A549 (cell line): ENCODE data around the gene HYPK. TPM values are rescaled to one million over a fixed set of nuclear protein-coding genes. Genes with fewer than 3 reads are reported as not detected.
A peak's percentile ranks its signal among the peaks of the same experiment; 100 is the strongest.

Experiments used
- ATAC-seq, 2 experiments: fragments of 200-7000 bp in 1 of 2; fragments of >200 bp in 1 of 2; cut with Nextera tagmentation in 1 of 2; cut with Tn5 transposase in 1 of 2; 3 replicates each; pipeline versions ENCODE4 v1.8.0 to v1.9.1; 2018 to 2020; ENCODE audit warnings: mild to moderate bottlenecking in 1 of 2, moderate library complexity in 1 of 2
- CTCF ChIA-PET: fragments of 300-600 bp; sonication (Branson Sonifier 250); formaldehyde crosslinking; extraction: SDS; loops from one replicate; lab custom pipeline; 2021; ENCODE audit warnings: antibody characterized with exemption, inconsistent platforms; lab: Yijun Ruan, JAX
- POLR2A ChIA-PET: fragments of 350-600 bp; formaldehyde crosslinking; extraction: SDS; loops from one replicate; lab custom pipeline; 2021; ENCODE audit warnings: antibody characterized with exemption, inconsistent platforms; lab: Yijun Ruan, JAX
- DNase-seq, 2 experiments: peaks; one replicate each; pipeline versions ENCODE4 v3.0.0 to v3.0.0-alpha.2; 2011 to 2016; ENCODE audit warnings: low read depth in 1 of 2, low spot score in 1 of 2
- FAIRE-seq: peaks from 2 replicates; lab custom pipeline; 2011; peaks lifted over from hg19 to GRCh38; lab: Jason Lieb, UNC
- H3K27ac ChIP-seq, 2 experiments: fragments of >200 bp; sonication (Bioruptor Twin); formaldehyde crosslinking; 3 replicates each; pipeline ENCODE4 v1.5.1; 2016 to 2017
- H3K4me1 ChIP-seq: fragments of >200 bp; sonication (Bioruptor Twin); formaldehyde crosslinking; 3 replicates; pipeline ENCODE4 v1.6.1; 2016
- H3K4me2 ChIP-seq: fragments of >200 bp; sonication (Bioruptor Twin); formaldehyde crosslinking; 3 replicates; pipeline ENCODE4 v1.6.1; 2016
- H3K4me3 ChIP-seq: fragments of >200 bp; sonication (Bioruptor Twin); formaldehyde crosslinking; 3 replicates; pipeline ENCODE4 v1.5.1; 2016
- H3K9me3 ChIP-seq: fragments of >200 bp; sonication (Bioruptor Twin); formaldehyde crosslinking; 3 replicates; pipeline ENCODE4 v1.6.1; 2016
- BCL3 ChIP-seq: fragments of >200 bp; sonication (Bioruptor Twin); formaldehyde crosslinking; IDR thresholded peaks from 3 replicates; pipeline ENCODE4 v1.6.1; 2016
- BHLHE40 ChIP-seq: IDR thresholded peaks from 2 replicates; pipeline ENCODE4 v1.6.1; 2012; ENCODE audit warnings: low read depth, low read length, inconsistent platforms
- CBX2 ChIP-seq: fragments of 200-600 bp; sonication (generic); IDR thresholded peaks from 2 replicates; pipeline ENCODE4 v1.6.1; 2016; ENCODE audit warnings: low read depth, mild to moderate bottlenecking, borderline replicate concordance
- CHD2 ChIP-seq: fragments of 150-350 bp; IDR thresholded peaks from 2 replicates; pipeline ENCODE4 v1.6.1; 2014; ENCODE audit warnings: low read length; ENCODE audit not compliant: partially characterized antibody
- E2F6 ChIP-seq: IDR thresholded peaks from 2 replicates; pipeline ENCODE4 v1.6.1; 2012; ENCODE audit warnings: low read depth, borderline replicate concordance
- EHMT2 ChIP-seq: fragments of 200-600 bp; sonication (generic); IDR thresholded peaks from 2 replicates; pipeline ENCODE4 v1.6.1; 2016; ENCODE audit warnings: antibody characterized with exemption, low read depth, mild to moderate bottlenecking, moderate library complexity
- FOSB ChIP-seq: fragments of 250-450 bp; sonication (Bioruptor Pico); IDR thresholded peaks from 2 replicates; pipeline ENCODE4 v1.5.0; 2020; ENCODE audit warnings: mild to moderate bottlenecking, moderate library complexity
- FOSL2 ChIP-seq, 2 experiments: fragments of 450-650 bp in 1 of 2; fragments of >200 bp in 1 of 2; sonication (Bioruptor Twin) in 1 of 2; formaldehyde crosslinking; IDR thresholded peaks; 2 replicates each; pipeline versions ENCODE4 v1.5.0 to v1.6.1; 2016 to 2020; ENCODE audit warnings: mild to moderate bottlenecking in 1 of 2, moderate library complexity in 1 of 2
- HEYL ChIP-seq: fragments of 250-450 bp; sonication (Bioruptor Pico); IDR thresholded peaks from 2 replicates; pipeline ENCODE4 v1.8.0; 2021; ENCODE audit warnings: mild to moderate bottlenecking, moderate library complexity
- HOXA7 ChIP-seq: fragments of 250-450 bp; sonication (Bioruptor Pico); IDR thresholded peaks from 2 replicates; pipeline ENCODE4 v1.5.0; 2020; ENCODE audit warnings: mild to moderate bottlenecking, moderate library complexity
- HOXB5 ChIP-seq: fragments of 250-450 bp; sonication (Bioruptor Pico); IDR thresholded peaks from 2 replicates; pipeline ENCODE4 v1.5.0; 2020; ENCODE audit warnings: mild to moderate bottlenecking, moderate library complexity
- JUN ChIP-seq, 2 experiments: fragments of >200 bp; sonication (Bioruptor Twin); formaldehyde crosslinking; IDR thresholded peaks; 2 replicates in 1 of 2; 3 replicates in 1 of 2; pipeline ENCODE4 v1.6.1; 2016 to 2017
- JUNB ChIP-seq: fragments of >200 bp; sonication (Bioruptor Twin); formaldehyde crosslinking; IDR thresholded peaks from 2 replicates; pipeline ENCODE4 v1.6.1; 2016
- KDM1A ChIP-seq: fragments of 200-600 bp; sonication (generic); IDR thresholded peaks from 2 replicates; pipeline ENCODE4 v1.6.1; 2016; ENCODE audit warnings: low read depth, mild to moderate bottlenecking
- KDM5A ChIP-seq: fragments of 200-600 bp; sonication (generic); IDR thresholded peaks from 2 replicates; pipeline ENCODE4 v1.6.1; 2016; ENCODE audit warnings: antibody characterized with exemption, mild to moderate bottlenecking
- MYC ChIP-seq: IDR thresholded peaks from 2 replicates; pipeline ENCODE4 v1.6.1; 2012; ENCODE audit warnings: mild to moderate bottlenecking, inconsistent platforms, low read length, improper control_type of control experiment, borderline replicate concordance
- NPAS2 ChIP-seq: fragments of 250-450 bp; sonication (Bioruptor Pico); IDR thresholded peaks from 2 replicates; pipeline ENCODE4 v1.8.0; 2022; ENCODE audit warnings: mild to moderate bottlenecking, moderate library complexity, borderline replicate concordance
- NR3C1 ChIP-seq: fragments of >200 bp; sonication (Bioruptor Twin); formaldehyde crosslinking; IDR thresholded peaks from 3 replicates; pipeline ENCODE4 v1.6.1; 2017
- POLR2A ChIP-seq: IDR thresholded peaks from 2 replicates; pipeline ENCODE4 v1.6.1; 2012; ENCODE audit warnings: mild to moderate bottlenecking, low read length
- POLR2AphosphoS2 ChIP-seq: conservative IDR thresholded peaks from 2 replicates; pipeline ENCODE4 v1.6.1; 2012; ENCODE audit warnings: low read length, improper control_type of control experiment, inconsistent platforms
- RFX5 ChIP-seq: fragments of 450-650 bp; IDR thresholded peaks from 2 replicates; pipeline ENCODE4 v1.7.1; 2014; ENCODE audit warnings: antibody characterized with exemption, mild to moderate bottlenecking, moderate library complexity
- TFCP2L1 ChIP-seq: fragments of 250-450 bp; sonication (Bioruptor Pico); IDR thresholded peaks from 2 replicates; pipeline ENCODE4 v1.5.0; 2021; ENCODE audit warnings: mild to moderate bottlenecking
- TP53 ChIP-seq: fragments of 250-450 bp; sonication (Bioruptor Pico); IDR thresholded peaks from 2 replicates; pipeline ENCODE4 v1.5.0; 2021; ENCODE audit warnings: mild to moderate bottlenecking, moderate library complexity
- ZC3H11A ChIP-seq: fragments of 450-650 bp; IDR thresholded peaks from 2 replicates; pipeline ENCODE4 v1.6.1; 2014; ENCODE audit warnings: antibody characterized with exemption, mild to moderate bottlenecking
- WGBS: methylation state at CpG from one replicate; pipeline ENCODE4 v1.1.6; 2017; ENCODE audit errors: missing lambda C conversion rate; 5-methylcytosine and 5-hydroxymethylcytosine counted together
- polyA plus RNA-seq, 4 experiments: library from polyadenylated mRNA; depleted of rRNA in 3 of 4; stranded (reverse); fragments of >200 nt; fragmentation: RNase III in 1 of 4; extraction: RNeasy Plus Mini Kit Qiagen cat#74134 plus additional on column Dnase treatment in 1 of 4; gene quantifications; 2 replicates in 3 of 4; 3 replicates in 1 of 4; pipeline ENCODE4 v1.2.3, GENCODE V29; 2011 to 2017
- TF ChIP-seq, protein P1 (sequence below): IDR thresholded peaks from 2 replicates; pipeline ENCODE4 v1.6.1; 2012
- TF ChIP-seq, protein P2 (sequence below): fragments of 450-650 bp; IDR thresholded peaks from 2 replicates; pipeline ENCODE4 v1.6.1; 2014; ENCODE audit warnings: antibody characterized with exemption
- TF ChIP-seq, protein P3 (sequence below): fragments of 200-600 bp; sonication (generic); IDR thresholded peaks from 2 replicates; pipeline ENCODE4 v1.6.1; 2016; ENCODE audit warnings: antibody characterized with exemption, mild to moderate bottlenecking, moderate library complexity
- TF ChIP-seq, protein P4 (sequence below): fragments of >200 bp; sonication (Bioruptor Twin); formaldehyde crosslinking; IDR thresholded peaks from 3 replicates; pipeline ENCODE4 v1.5.1; 2016

The HYPK gene
- polyA plus RNA-seq, 2 of the 4 experiments (the other 2 are of a cell fraction) = 21.0 to 66.5 TPM

GRCh38 chr15:43789409-43789808, 11.0 kb upstream of the HYPK start:
- no peak overlapping the region for H3K4me2 ChIP-seq
- ATAC-seq = no peak
- CTCF ChIA-PET = interaction anchor here (6.5 kb wide), 1 partner anchor 11 kb away, joined by 47 read pairs; the partner anchor contains the start of gene ELL3
- no peak overlapping the region for H3K4me3 ChIP-seq
- peaks cover 14% of the 10 kb centered on the region; the same call in 2 of the 3 replicates for H3K4me1 ChIP-seq
- POLR2A ChIA-PET = no interaction called here
- TF ChIP-seq TFCP2L1 (CRISPR knock-in tag) (no peak), POLR2A (no peak), E2F6 (no peak), JUN (IDR thresholded peaks at IDR 0.05) (no peak), CBX2 (no peak), BHLHE40 (no peak), JUNB (no peak), NPAS2 (CRISPR knock-in tag) (no peak), POLR2AphosphoS2 (no peak), TP53 (CRISPR knock-in tag) (no peak)
- TF ChIP-seq, protein P1, sequence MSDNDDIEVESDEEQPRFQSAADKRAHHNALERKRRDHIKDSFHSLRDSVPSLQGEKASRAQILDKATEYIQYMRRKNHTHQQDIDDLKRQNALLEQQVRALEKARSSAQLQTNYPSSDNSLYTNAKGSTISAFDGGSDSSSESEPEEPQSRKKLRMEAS = no peak
- DNase-seq = no peak
- WGBS = 91% methylated on average over 3 of the region's 3 CpGs
- no peak for FAIRE-seq
- no peaks in the 10 kb centered on the region for H3K9me3 ChIP-seq
- no peak overlapping the region for H3K27ac ChIP-seq

DNA sequence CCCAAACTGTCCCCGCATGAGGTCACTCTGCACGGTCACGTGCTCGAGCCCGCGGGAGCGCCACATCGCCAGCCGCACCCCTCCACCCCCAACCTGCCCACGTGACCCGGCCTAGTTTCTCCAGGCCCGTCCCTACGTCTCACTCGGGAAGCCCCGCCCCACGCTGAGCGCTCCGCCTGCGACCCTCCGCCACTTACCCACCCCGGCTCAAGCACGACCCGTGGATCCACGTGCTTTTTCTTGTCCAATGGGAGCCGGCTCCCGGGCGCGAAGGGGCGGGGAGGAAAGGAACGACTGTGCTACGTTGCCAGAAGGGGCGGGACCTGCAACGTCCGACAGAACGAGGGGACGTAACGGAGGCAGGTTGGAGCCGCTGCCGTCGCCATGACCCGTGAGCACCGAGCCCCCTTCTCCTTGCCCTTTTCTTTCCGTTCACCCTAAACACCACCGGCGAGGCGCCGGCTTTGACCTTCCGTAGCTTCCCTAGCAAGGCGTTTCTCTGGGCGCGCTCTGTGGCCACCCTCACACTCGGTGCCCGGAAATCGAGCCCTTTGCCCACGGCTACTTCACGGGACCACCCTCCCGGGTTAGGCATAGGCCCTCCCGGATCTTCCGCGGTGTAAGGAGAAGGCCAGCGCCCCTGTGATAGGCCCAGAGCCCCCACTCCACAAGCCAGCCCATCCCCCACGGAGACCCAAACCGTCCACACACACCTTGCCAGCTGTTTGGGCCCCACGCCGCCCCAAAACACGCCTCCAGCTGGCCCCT, 8.2 kb upstream of the HYPK start, which contains the start of gene SERF2:
Gene SERF2 (plus strand): TSS at position 328 of the 768 bp plus-strand sequence. CDS start 57 bp downstream, at position 385.
- 0% methylated on average over 7 of the region's 66 CpGs for WGBS
- DNase-seq (peak; percentile 97 to 99), FAIRE-seq (no peak), ATAC-seq (peak; percentile 91 to 95)
- H3K4me3 ChIP-seq = peak within 1 kb of the TSS; percentile 100
- H3K27ac ChIP-seq = peak within 1 kb of the TSS; percentile 97 to 100
- peaks cover 16% of the 10 kb centered on the region; the same call in 2 of the 3 replicates for H3K4me1 ChIP-seq
- no peaks in the 10 kb centered on the region for H3K9me3 ChIP-seq
- ChIA-PET CTCF (interaction anchor here (0.8 to 6.5 kb wide), 3 partner anchors 14 to 30 kb away, joined by 3 to 47 read pairs (median 5); partner anchors contain the start of gene ELL3), POLR2A (interaction anchor here (0.7 to 0.8 kb wide), 2 partner anchors 8 to 15 kb away, joined by 3 read pairs; partner anchors contain the start of genes ELL3, HYPK and SERINC4)
- H3K4me2 ChIP-seq = peak within 1 kb of the TSS; percentile 88
- TF ChIP-seq RFX5 = no peak
- no peak for TF ChIP-seq HEYL (CRISPR knock-in tag)
- TF ChIP-seq, protein P2, sequence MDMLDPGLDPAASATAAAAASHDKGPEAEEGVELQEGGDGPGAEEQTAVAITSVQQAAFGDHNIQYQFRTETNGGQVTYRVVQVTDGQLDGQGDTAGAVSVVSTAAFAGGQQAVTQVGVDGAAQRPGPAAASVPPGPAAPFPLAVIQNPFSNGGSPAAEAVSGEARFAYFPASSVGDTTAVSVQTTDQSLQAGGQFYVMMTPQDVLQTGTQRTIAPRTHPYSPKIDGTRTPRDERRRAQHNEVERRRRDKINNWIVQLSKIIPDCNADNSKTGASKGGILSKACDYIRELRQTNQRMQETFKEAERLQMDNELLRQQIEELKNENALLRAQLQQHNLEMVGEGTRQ = peak; percentile 99
- TF ChIP-seq, protein P3, sequence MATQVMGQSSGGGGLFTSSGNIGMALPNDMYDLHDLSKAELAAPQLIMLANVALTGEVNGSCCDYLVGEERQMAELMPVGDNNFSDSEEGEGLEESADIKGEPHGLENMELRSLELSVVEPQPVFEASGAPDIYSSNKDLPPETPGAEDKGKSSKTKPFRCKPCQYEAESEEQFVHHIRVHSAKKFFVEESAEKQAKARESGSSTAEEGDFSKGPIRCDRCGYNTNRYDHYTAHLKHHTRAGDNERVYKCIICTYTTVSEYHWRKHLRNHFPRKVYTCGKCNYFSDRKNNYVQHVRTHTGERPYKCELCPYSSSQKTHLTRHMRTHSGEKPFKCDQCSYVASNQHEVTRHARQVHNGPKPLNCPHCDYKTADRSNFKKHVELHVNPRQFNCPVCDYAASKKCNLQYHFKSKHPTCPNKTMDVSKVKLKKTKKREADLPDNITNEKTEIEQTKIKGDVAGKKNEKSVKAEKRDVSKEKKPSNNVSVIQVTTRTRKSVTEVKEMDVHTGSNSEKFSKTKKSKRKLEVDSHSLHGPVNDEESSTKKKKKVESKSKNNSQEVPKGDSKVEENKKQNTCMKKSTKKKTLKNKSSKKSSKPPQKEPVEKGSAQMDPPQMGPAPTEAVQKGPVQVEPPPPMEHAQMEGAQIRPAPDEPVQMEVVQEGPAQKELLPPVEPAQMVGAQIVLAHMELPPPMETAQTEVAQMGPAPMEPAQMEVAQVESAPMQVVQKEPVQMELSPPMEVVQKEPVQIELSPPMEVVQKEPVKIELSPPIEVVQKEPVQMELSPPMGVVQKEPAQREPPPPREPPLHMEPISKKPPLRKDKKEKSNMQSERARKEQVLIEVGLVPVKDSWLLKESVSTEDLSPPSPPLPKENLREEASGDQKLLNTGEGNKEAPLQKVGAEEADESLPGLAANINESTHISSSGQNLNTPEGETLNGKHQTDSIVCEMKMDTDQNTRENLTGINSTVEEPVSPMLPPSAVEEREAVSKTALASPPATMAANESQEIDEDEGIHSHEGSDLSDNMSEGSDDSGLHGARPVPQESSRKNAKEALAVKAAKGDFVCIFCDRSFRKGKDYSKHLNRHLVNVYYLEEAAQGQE = no peak
- no peak for TF ChIP-seq KDM1A
- TF ChIP-seq MYC = 0 out of 2 replicates have a peak, but pooled peaks have one; percentile 42
- TF ChIP-seq FOSL2 (IDR thresholded peaks at IDR 0.05) = no peak
- TF ChIP-seq FOSL2 (CRISPR knock-in tag; IDR thresholded peaks at IDR 0.05) = 0 out of 2 replicates have a peak, but pooled peaks have one; percentile 6
- no peak for TF ChIP-seq FOSB (CRISPR knock-in tag)
- TF ChIP-seq CHD2 = no peak
- TF ChIP-seq NR3C1 = no peak
- peak in 1 of 2 experiments; percentile 61; a peak in 2 of 5 replicates for TF ChIP-seq JUN (IDR thresholded peaks at IDR 0.05)
- peak; percentile 64; the same call in 1 of the 3 replicates for TF ChIP-seq BCL3
- TF ChIP-seq NPAS2 (CRISPR knock-in tag) = peak; percentile 87
- peak; percentile 92 for TF ChIP-seq POLR2A
- no peak for TF ChIP-seq HOXA7 (CRISPR knock-in tag)
- TF ChIP-seq POLR2AphosphoS2 = no peak
- TF ChIP-seq HOXB5 (CRISPR knock-in tag) = no peak
- no peak for TF ChIP-seq ZC3H11A
- TF ChIP-seq KDM5A = no peak
- no peak for TF ChIP-seq EHMT2
- TF ChIP-seq, protein P4, sequence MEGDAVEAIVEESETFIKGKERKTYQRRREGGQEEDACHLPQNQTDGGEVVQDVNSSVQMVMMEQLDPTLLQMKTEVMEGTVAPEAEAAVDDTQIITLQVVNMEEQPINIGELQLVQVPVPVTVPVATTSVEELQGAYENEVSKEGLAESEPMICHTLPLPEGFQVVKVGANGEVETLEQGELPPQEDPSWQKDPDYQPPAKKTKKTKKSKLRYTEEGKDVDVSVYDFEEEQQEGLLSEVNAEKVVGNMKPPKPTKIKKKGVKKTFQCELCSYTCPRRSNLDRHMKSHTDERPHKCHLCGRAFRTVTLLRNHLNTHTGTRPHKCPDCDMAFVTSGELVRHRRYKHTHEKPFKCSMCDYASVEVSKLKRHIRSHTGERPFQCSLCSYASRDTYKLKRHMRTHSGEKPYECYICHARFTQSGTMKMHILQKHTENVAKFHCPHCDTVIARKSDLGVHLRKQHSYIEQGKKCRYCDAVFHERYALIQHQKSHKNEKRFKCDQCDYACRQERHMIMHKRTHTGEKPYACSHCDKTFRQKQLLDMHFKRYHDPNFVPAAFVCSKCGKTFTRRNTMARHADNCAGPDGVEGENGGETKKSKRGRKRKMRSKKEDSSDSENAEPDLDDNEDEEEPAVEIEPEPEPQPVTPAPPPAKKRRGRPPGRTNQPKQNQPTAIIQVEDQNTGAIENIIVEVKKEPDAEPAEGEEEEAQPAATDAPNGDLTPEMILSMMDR = no peak
